HL-60 (cell line): ENCODE data around the gene CCDC85B.

Experiments used
- DNase-seq, 2 experiments: peaks; one replicate each; pipeline ENCODE4 v3.0.0-alpha.2; 2010 to 2020; ENCODE audit warnings: low read depth in 1 of 2, low spot score in 1 of 2
- H3K27ac ChIP-seq: fragments of 250-450 bp; sonication (Bioruptor Pico); replicated peaks from 2 replicates; pipeline ENCODE4 v1.5.1; 2020; ENCODE audit warnings: mild to moderate bottlenecking, moderate library complexity
- H3K27me3 ChIP-seq: fragments of 250-450 bp; sonication (Bioruptor Pico); 2 replicates; pipeline ENCODE4 v1.5.1; 2021; ENCODE audit warnings: mild to moderate bottlenecking, moderate library complexity; ENCODE audit not compliant: insufficient read depth, poor library complexity, severe bottlenecking
- H3K4me3 ChIP-seq: replicated peaks from 2 replicates; pipeline ENCODE4 v1.5.1; 2011; ENCODE audit warnings: mild to moderate bottlenecking, control low read depth, low read length; ENCODE audit not compliant: insufficient read depth
- GABPA ChIP-seq: IDR thresholded peaks from 2 replicates; pipeline ENCODE4 v1.6.1; 2012; ENCODE audit warnings: low read depth
- POLR2AphosphoS5 ChIP-seq: IDR thresholded peaks from 2 replicates; pipeline ENCODE4 v1.6.1; 2012; ENCODE audit warnings: low read depth
- REST ChIP-seq: IDR thresholded peaks from 2 replicates; pipeline ENCODE4 v1.6.1; 2012; ENCODE audit warnings: low read depth; ENCODE audit not compliant: insufficient replicate concordance
- SPI1 ChIP-seq: IDR thresholded peaks from 2 replicates; pipeline ENCODE4 v1.6.1; 2012; ENCODE audit warnings: low read depth, mild to moderate bottlenecking, borderline replicate concordance
- TF ChIP-seq, protein P1 (sequence below): IDR thresholded peaks from one replicate; pipeline ENCODE4 v1.5.1; 2011; ENCODE audit warnings: low read length, control low read depth, inconsistent platforms; ENCODE audit not compliant: insufficient read depth

CCDC85B gene

DNA sequence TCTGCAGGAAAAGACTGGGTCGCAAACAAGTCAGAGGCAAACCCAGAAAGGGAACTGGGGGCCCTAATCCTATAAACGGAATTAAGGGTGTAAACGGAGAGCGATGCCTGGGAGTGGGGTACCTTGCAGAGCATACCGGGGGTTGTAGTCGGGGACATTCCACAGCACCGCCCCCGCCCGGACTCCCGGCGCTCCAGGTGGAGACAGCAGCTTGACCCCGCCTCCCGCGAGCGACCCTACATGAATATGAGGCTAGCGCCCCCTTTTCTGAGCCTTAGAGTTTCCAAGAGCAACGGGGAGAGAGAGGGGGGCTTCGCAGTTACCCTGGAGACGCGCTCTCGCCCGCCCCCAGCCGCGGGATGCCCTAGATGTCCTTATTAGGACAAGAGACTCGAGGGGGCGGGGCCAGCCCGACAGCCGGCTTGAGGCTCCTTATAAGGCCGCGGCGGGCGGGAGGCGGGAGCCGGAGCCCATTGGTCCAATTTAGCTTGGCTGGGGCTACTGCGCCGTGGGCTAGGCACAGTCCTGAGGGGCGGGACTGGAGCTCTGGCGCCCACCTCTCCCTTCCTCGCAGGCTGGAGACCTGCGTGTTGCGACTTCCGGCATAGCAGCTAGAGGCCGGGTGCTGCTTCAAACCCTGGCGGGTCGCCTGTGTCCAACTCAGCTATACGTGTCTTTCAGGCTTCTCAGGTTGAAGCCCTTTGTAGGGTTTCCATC lies 31.2 kb upstream of the CCDC85B start:
- Histone ChIP-seq H3K4me3 (peak overlapping the region; percentile 91), H3K27ac (peak overlapping the region; percentile 94), H3K27me3 (no peaks in the 10 kb centered on the region)
- peak; percentile 41 for TF ChIP-seq POLR2AphosphoS5
- no peak for TF ChIP-seq GABPA
- TF ChIP-seq SPI1: peak; percentile 55; the same call in 1 of the 2 replicates
- peak; percentile 98 to 99 for DNase-seq

DNA sequence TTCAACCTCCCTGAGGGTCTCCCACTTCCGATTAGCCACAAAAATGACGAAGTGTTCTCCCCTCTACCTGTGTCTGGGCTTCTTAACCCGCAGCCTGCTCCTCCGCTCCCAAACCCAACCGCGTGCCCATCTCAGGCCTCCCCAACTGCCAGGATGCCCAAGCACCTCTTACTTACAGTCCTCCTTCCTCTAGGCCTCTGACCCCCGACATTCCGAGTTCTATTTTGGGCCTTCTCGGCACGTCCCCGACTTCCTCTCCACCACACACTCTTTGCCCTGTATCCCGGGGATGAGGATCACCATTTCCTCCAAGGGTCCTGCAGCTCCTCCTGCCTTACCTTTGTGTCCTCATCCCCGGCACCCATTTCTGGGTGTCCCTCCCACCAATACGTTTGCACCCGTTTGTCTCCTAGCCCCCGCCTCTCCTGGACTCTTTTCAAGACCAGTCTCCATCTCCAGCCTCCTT lies 30.6 kb upstream of the CCDC85B start:
- peak overlapping the region; percentile 94 for H3K27ac ChIP-seq
- DNase-seq: no peak
- TF ChIP-seq, protein P1, sequence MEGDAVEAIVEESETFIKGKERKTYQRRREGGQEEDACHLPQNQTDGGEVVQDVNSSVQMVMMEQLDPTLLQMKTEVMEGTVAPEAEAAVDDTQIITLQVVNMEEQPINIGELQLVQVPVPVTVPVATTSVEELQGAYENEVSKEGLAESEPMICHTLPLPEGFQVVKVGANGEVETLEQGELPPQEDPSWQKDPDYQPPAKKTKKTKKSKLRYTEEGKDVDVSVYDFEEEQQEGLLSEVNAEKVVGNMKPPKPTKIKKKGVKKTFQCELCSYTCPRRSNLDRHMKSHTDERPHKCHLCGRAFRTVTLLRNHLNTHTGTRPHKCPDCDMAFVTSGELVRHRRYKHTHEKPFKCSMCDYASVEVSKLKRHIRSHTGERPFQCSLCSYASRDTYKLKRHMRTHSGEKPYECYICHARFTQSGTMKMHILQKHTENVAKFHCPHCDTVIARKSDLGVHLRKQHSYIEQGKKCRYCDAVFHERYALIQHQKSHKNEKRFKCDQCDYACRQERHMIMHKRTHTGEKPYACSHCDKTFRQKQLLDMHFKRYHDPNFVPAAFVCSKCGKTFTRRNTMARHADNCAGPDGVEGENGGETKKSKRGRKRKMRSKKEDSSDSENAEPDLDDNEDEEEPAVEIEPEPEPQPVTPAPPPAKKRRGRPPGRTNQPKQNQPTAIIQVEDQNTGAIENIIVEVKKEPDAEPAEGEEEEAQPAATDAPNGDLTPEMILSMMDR: no peak
- peak; percentile 1; the same call in 1 of the 2 replicates for TF ChIP-seq SPI1
- peak; percentile 13 for TF ChIP-seq POLR2AphosphoS5
- TF ChIP-seq GABPA: no peak
- TF ChIP-seq REST: no peak

GRCh38 chr11:65860278-65861164 lies 30.0 kb upstream of the CCDC85B start, which contains the start of gene MUS81:
Gene MUS81, plus strand, starts transcription at chr11:65860433. Its CDS starts 321 bp downstream, at chr11:65860754.
- Histone ChIP-seq H3K27me3 (no peaks in the 10 kb centered on the region), H3K4me3 (peak within 1 kb of the TSS; percentile 91), H3K27ac (peak within 1 kb of the TSS; percentile 94)
- peak; percentile 98 for DNase-seq
- TF ChIP-seq POLR2AphosphoS5: peak; percentile 66
- TF ChIP-seq GABPA: peak; percentile 72; the same call in 1 of the 2 replicates
- peak; percentile 30 for TF ChIP-seq REST
- 0 out of 2 replicates have a peak, but pooled peaks have one; percentile 0 for TF ChIP-seq SPI1
- TF ChIP-seq, protein P1: peak; percentile 76

More for the DNA sequence above, 30.6 kb upstream of the CCDC85B start:
- Histone ChIP-seq H3K27me3 (no peaks in the 10 kb centered on the region), H3K4me3 (peak overlapping the region; percentile 91)

DNA sequence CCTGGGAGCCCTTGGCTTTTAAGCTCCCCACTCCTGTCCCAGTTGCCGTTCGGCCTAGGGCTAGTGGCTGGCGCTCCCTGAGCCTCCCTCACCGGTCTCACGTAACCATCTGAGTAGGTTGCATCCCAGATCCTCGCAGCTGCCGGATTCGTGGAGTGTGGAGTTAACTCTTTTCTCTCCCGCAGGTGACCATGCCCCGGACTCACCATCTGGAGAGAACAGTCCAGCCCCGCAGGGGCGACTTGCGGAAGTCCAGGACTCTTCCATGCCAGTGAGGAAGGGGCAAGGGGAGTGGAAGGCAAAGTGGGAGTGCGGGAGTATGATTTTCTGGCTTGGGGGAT lies 29.3 kb upstream of the CCDC85B start:
- TF ChIP-seq POLR2AphosphoS5: no peak
- TF ChIP-seq REST: no peak
- TF ChIP-seq GABPA: no peak
- TF ChIP-seq, protein P1: no peak
- TF ChIP-seq SPI1: no peak
- DNase-seq: no peak
- Histone ChIP-seq H3K27me3 (no peaks in the 10 kb centered on the region), H3K27ac (peak overlapping the region; percentile 94), H3K4me3 (peak overlapping the region; percentile 91)
